SK-N-SH (cell line): Measurements from ENCODE around the gene GFRA3. TPM values are rescaled to one million over a fixed set of nuclear protein-coding genes. Genes with fewer than 3 reads are reported as not detected.

Experiments used
- CTCF ChIA-PET: fragments of 300-600, 350-600 bp; formaldehyde crosslinking; extraction: SDS; loops from one replicate; lab custom pipeline; 2021; lab: Yijun Ruan, JAX
- POLR2A ChIA-PET: fragments of 350-600 bp; sonication (Branson Sonifier 250); formaldehyde crosslinking; extraction: SDS; loops from one replicate; lab custom pipeline; 2020; ENCODE audit warnings: antibody characterized with exemption, inconsistent platforms; lab: Yijun Ruan, JAX
- DNase-seq: peaks from one replicate; pipeline ENCODE4 v3.0.0; 2012
- H2AFZ ChIP-seq: fragments of 200-600 bp; sonication (generic); 2 replicates; pipeline ENCODE4 v1.8.1; 2016; ENCODE audit warnings: antibody characterized with exemption, mild to moderate bottlenecking, low read depth
- H3F3A ChIP-seq: fragments of 200-600 bp; sonication (generic); replicated peaks from 2 replicates; pipeline ENCODE3; 2016; ENCODE audit warnings: antibody characterized with exemption, mild to moderate bottlenecking; ENCODE audit not compliant: insufficient read depth
- H3K27ac ChIP-seq, 2 experiments: fragments of 200-500 bp in 1 of 2; fragments of 200-600 bp in 1 of 2; sonication (Bioruptor generic) in 1 of 2; sonication (generic), shearing (Covaris generic) in 1 of 2; 2 replicates each; pipeline versions ENCODE4 v1.5.1 to v1.6.1; 2014 to 2016; ENCODE audit warnings: low read depth in 2 of 2, inconsistent platforms in 1 of 2, low read length in 1 of 2, mild to moderate bottlenecking in 1 of 2, mixed read lengths in 1 of 2
- H3K27me3 ChIP-seq: fragments of 200-600 bp; sonication (generic), shearing (Covaris generic); 2 replicates; pipeline ENCODE4 v1.6.1; 2016; ENCODE audit warnings: mixed run types; ENCODE audit not compliant: insufficient read depth
- H3K36me3 ChIP-seq, 2 experiments: fragments of 200-500 bp in 1 of 2; fragments of 200-600 bp in 1 of 2; sonication (Bioruptor generic) in 1 of 2; sonication (generic) in 1 of 2; replicated peaks in 1 of 2; 2 replicates each; pipeline versions ENCODE3 to v1.5.1; 2014 to 2016; ENCODE audit warnings: low read length in 1 of 2, mild to moderate bottlenecking in 1 of 2; ENCODE audit not compliant: insufficient read depth in 2 of 2, control insufficient read depth in 1 of 2
- H3K4me1 ChIP-seq, 2 experiments: fragments of 200-500 bp in 1 of 2; fragments of 200-600 bp in 1 of 2; sonication (Bioruptor generic) in 1 of 2; sonication (generic), shearing (Covaris generic) in 1 of 2; 2 replicates each; pipeline versions ENCODE4 v1.5.1 to v1.6.1; 2014 to 2016; ENCODE audit warnings: low read depth in 1 of 2, low read length in 1 of 2, mixed run types in 1 of 2; ENCODE audit not compliant: insufficient read depth in 2 of 2, control insufficient read depth in 1 of 2
- H3K4me2 ChIP-seq: fragments of 200-600 bp; sonication (generic), shearing (Covaris generic); 2 replicates; pipeline ENCODE4 v1.6.1; 2017; ENCODE audit warnings: mixed run types
- H3K4me3 ChIP-seq, 2 experiments: fragments of 200-500 bp in 1 of 2; fragments of 200-600 bp in 1 of 2; sonication (Bioruptor generic) in 1 of 2; sonication (generic), shearing (Covaris generic) in 1 of 2; 2 replicates each; pipeline versions ENCODE4 v1.5.1 to v1.8.1; 2014 to 2016; ENCODE audit warnings: low read depth in 2 of 2, inconsistent platforms in 1 of 2, low read length in 1 of 2, mild to moderate bottlenecking in 1 of 2, mixed read lengths in 1 of 2, moderate library complexity in 1 of 2
- H3K79me2 ChIP-seq: fragments of 200-600 bp; sonication (generic); 2 replicates; pipeline ENCODE4 v1.8.1; 2017; ENCODE audit warnings: mild to moderate bottlenecking; ENCODE audit not compliant: insufficient read depth
- H3K9ac ChIP-seq: fragments of 200-600 bp; sonication (generic); 2 replicates; pipeline ENCODE4 v1.6.1; 2017; ENCODE audit warnings: mixed run types
- H3K9me2 ChIP-seq: fragments of 200-600 bp; sonication (generic); 2 replicates; pipeline ENCODE4 v1.6.1; 2017; ENCODE audit warnings: mixed run types
- H3K9me3 ChIP-seq: fragments of 200-600 bp; sonication (generic); 2 replicates; pipeline ENCODE4 v1.6.1; 2017; ENCODE audit warnings: mixed run types, mild to moderate bottlenecking, moderate library complexity
- H4K20me1 ChIP-seq: fragments of 200-600 bp; sonication (generic); 2 replicates; pipeline ENCODE4 v1.6.1; 2017; ENCODE audit warnings: mild to moderate bottlenecking, mixed run types; ENCODE audit not compliant: insufficient read depth
- CHD2 ChIP-seq: fragments of 150-350 bp; IDR thresholded peaks from 2 replicates; pipeline ENCODE4 v1.6.1; 2018; ENCODE audit warnings: low read length; ENCODE audit not compliant: partially characterized antibody
- CTCF ChIP-seq: fragments of 200-600 bp; sonication (generic); IDR thresholded peaks from 2 replicates; pipeline ENCODE4 v1.6.1; 2017; ENCODE audit warnings: antibody characterized with exemption, mild to moderate bottlenecking, moderate library complexity
- ELF1 ChIP-seq: IDR thresholded peaks from 2 replicates; pipeline ENCODE4 v1.4.0; 2012
- EP300 ChIP-seq, 2 experiments: IDR thresholded peaks; 2 replicates each; pipeline versions ENCODE4 v1.4.0 to v1.6.1; 2012; ENCODE audit warnings: borderline replicate concordance in 1 of 2, low read depth in 1 of 2, low read length in 1 of 2
- FOSL2 ChIP-seq: IDR thresholded peaks from 2 replicates; pipeline ENCODE4 v1.4.0; 2012; ENCODE audit warnings: low read depth, mild to moderate bottlenecking, moderate library complexity, borderline replicate concordance
- FOXJ3 ChIP-seq: sonication (generic); formaldehyde crosslinking; IDR thresholded peaks from 2 replicates; pipeline ENCODE4 v1.5.1; 2020; ENCODE audit warnings: mild to moderate bottlenecking, missing genetic modification reagents
- GABPA ChIP-seq: IDR thresholded peaks from 2 replicates; pipeline ENCODE4 v1.4.0; 2012; ENCODE audit warnings: low read depth, mild to moderate bottlenecking
- GATA2 ChIP-seq: sonication (generic); formaldehyde crosslinking; IDR thresholded peaks from 2 replicates; pipeline ENCODE4 v1.5.0; 2020; ENCODE audit warnings: mild to moderate bottlenecking, missing genetic modification reagents
- MAX ChIP-seq: IDR thresholded peaks from 2 replicates; pipeline ENCODE4 v1.4.0; 2012; ENCODE audit warnings: low read depth
- MEF2A ChIP-seq: IDR thresholded peaks from 2 replicates; pipeline ENCODE4 v1.4.0; 2012; ENCODE audit warnings: low read depth, borderline replicate concordance
- POLR2AphosphoS5 ChIP-seq: IDR thresholded peaks from 2 replicates; pipeline ENCODE4 v1.6.1; 2012; ENCODE audit warnings: low read depth, low read length
- RFX5 ChIP-seq: IDR thresholded peaks from 2 replicates; pipeline ENCODE4 v1.6.1; 2012; ENCODE audit warnings: mild to moderate bottlenecking, improper control_type of control experiment, low read length
- SIN3A ChIP-seq: IDR thresholded peaks from 2 replicates; pipeline ENCODE4 v1.6.1; 2012; ENCODE audit warnings: low read depth, mild to moderate bottlenecking, low read length, moderate library complexity, borderline replicate concordance
- TAF1 ChIP-seq: IDR thresholded peaks from 2 replicates; pipeline ENCODE4 v1.6.1; 2012; ENCODE audit warnings: low read depth, mild to moderate bottlenecking, low read length, moderate library complexity, borderline replicate concordance
- USF1 ChIP-seq: IDR thresholded peaks from 2 replicates; pipeline ENCODE4 v1.4.0; 2012; ENCODE audit warnings: low read depth, borderline replicate concordance
- ZBTB33 ChIP-seq: IDR thresholded peaks from 2 replicates; pipeline ENCODE4 v1.4.0; 2012; ENCODE audit warnings: low read depth, borderline replicate concordance
- WGBS: methylation state at CpG from one replicate; pipeline ENCODE4 v1.1.6; 2017; ENCODE audit warnings: low lambda C conversion rate; 5-methylcytosine and 5-hydroxymethylcytosine counted together
- polyA plus RNA-seq, 3 experiments: library from polyadenylated mRNA; depleted of rRNA; stranded (reverse); fragments of >200 nt; gene quantifications; 2 replicates each; pipeline ENCODE4 v1.2.3, GENCODE V29; 2012

The GFRA3 gene
- polyA plus RNA-seq, 1 of the 3 experiments (the other 2 are of a cell fraction): 0.15 TPM

- no peaks in the 10 kb centered on the region for H3F3A ChIP-seq
- DNase-seq: no peak
- 54% methylated on average over 3 of the region's 3 CpGs for WGBS
- no peaks in the 10 kb centered on the region for H3K9me3 ChIP-seq
- H4K20me1 ChIP-seq: no peaks in the 10 kb centered on the region
- TF ChIP-seq EP300 (IDR thresholded peaks at IDR 0.05; ENCODE audit: borderline replicate concordance in 1 of 2, low read depth in 1 of 2, low read length in 1 of 2) (no peak), POLR2AphosphoS5 (no peak), CHD2 (no peak), GATA2 (CRISPR knock-in tag) (no peak), FOSL2 (no peak), MEF2A (no peak)
- no peak overlapping the region for H3K4me2 ChIP-seq
- H3K9me2 ChIP-seq: no peaks in the 10 kb centered on the region
- H3K79me2 ChIP-seq: no peaks in the 10 kb centered on the region
- no peak overlapping the region for H3K4me3 ChIP-seq
- H3K36me3 ChIP-seq: no peaks in the 10 kb centered on the region
- H3K9ac ChIP-seq: no peak overlapping the region
- H3K27me3 ChIP-seq: no peaks in the 10 kb centered on the region; the same call in 1 of the 2 replicates
- H2AFZ ChIP-seq: no peak overlapping the region
- POLR2A ChIA-PET: interaction anchor here (0.6 kb wide), 1 partner anchor 199 kb away, joined by 3 read pairs; no protein-coding TSS in a partner anchor
- H3K27ac ChIP-seq: no peak overlapping the region
- CTCF ChIA-PET: interaction anchor here (0.8 to 1.2 kb wide), 4 partner anchors 8 to 26 kb away, joined by 3 to 5 read pairs (median 3); partner anchors contain the start of gene GFRA3
- no peaks in the 10 kb centered on the region for H3K4me1 ChIP-seq
Measured at GRCh38 chr5:138263581-138263980, 10.8 kb downstream of the GFRA3 start.

- Histone ChIP-seq H3K9ac (no peak overlapping the region), H3K4me2 (no peak overlapping the region), H3K27ac (no peak overlapping the region), H3K4me1 (no peaks in the 10 kb centered on the region), H3K9me2 (no peaks in the 10 kb centered on the region), H3K36me3 (no peaks in the 10 kb centered on the region)
- TF ChIP-seq SIN3A (no peak), CTCF (no peak), USF1 (no peak), ZBTB33 (no peak), MAX (no peak), TAF1 (no peak), RFX5 (no peak), GABPA (no peak), ELF1 (no peak), FOXJ3 (CRISPR knock-in tag) (no peak)
- TF ChIP-seq, all 33 proteins: peak for 0
- H3K9me3 ChIP-seq: no peaks in the 10 kb centered on the region
- 71% methylated on average over 4 of the region's 4 CpGs for WGBS
- CTCF ChIA-PET: interaction anchor here (1.5 to 1.8 kb wide), 2 partner anchors 36 to 93 kb away, joined by 4 to 7 read pairs; no protein-coding TSS in a partner anchor
- no peaks in the 10 kb centered on the region for H4K20me1 ChIP-seq
- no peaks in the 10 kb centered on the region; the same call in 1 of the 2 replicates for H3K27me3 ChIP-seq
- no peak overlapping the region for H2AFZ ChIP-seq
- H3F3A ChIP-seq: no peaks in the 10 kb centered on the region
- H3K4me3 ChIP-seq: no peak overlapping the region
- no peaks in the 10 kb centered on the region for H3K79me2 ChIP-seq
- DNase-seq: no peak
- POLR2A ChIA-PET: no interaction called here
Measured at GRCh38 chr5:138258704-138259292, 15.6 kb downstream of the GFRA3 start.
